Suppressor macrophage (primary cell): Measurements from ENCODE around the gene IL17RB.
A peak's percentile ranks its signal among the peaks of the same experiment; 100 is the strongest.

Experiments used
- DNase-seq, 4 experiments: peaks; one replicate each; pipeline ENCODE4 v3.0.0-alpha.2; 2020 to 2022

Gene IL17RB

DNA sequence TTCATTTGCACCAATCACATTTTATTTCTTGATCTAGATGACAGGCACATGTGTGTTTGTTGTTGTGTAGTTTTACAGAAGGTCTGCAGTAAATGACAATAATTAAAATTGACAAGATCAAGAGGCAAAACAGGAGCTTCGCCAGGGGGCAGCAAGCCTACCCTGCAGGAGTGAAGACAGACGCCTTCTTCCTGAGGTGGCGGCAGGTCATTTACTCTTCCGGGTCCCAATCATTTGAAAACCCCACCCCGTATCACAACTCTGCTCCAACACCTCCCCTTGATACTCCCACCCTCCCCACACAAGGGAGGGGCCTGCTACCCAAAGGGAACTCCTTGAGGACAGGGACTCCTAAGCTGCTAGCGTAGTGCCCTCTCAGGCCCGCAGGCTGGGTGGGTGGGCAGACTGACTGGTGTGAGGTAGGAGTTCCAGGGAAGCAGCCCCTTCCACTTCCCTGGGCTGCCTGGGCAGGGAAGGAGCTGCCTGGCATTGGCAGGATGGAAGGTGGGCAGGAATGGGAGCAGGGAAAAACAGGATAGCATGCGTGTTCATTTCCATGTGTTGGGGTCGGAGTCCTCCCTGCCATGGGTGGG lies 13.2 kb upstream of the IL17RB start:
- DNase-seq = no peak

DNA sequence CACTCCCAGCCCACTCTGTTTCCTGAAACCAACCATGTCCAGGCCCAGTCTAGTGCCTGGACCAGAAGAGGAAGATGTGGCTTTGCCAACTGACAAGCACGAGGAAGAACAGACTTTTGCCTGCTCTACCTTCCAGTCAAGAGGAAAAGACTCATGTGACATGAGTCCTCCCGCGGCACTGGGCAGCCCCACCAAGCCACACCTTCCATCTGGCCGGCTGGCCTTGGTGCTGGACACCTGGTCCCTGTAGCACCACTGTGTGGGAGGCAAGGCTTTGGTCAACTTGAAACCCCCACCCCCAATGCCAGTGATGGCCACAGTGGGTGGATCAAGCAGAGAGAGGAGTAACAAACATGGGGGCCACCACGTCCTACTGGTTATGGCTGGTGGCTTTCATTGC lies 12.7 kb upstream of the IL17RB start:
- peak; percentile 49 to 67 (median 64) for DNase-seq

DNA sequence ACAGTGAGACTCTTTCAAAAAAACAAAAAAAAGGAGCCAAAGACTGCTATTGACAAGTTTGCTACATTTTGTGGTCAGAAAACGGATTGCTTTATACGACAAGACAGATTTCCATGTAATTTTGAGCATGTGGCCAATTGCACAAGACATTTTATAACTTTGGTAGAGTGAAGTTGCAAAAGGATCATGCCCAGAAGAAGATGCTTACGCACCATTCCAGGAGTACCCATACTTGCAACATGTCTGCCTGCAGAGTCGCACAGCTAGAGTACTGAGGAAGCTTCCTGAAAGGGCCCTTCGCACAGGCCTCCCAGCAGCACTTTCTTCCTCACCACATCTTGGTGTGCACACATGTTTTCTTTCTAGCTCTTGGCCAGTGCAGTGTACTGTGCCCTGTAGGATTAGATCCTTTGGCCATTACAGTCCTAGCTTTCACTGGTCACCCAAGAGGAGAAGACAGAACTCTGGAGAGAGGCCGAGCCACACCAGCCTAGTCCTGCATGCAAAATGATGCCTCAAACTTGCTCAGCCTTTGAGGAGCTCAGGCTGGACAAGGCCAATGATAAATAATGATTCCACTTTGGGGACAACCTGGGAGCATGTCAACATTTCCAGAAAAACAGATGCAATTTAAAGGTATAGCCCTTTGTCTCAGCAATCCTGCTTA lies 11.8 kb upstream of the IL17RB start:
- DNase-seq = peak; percentile 69 to 87 (median 76)

DNA sequence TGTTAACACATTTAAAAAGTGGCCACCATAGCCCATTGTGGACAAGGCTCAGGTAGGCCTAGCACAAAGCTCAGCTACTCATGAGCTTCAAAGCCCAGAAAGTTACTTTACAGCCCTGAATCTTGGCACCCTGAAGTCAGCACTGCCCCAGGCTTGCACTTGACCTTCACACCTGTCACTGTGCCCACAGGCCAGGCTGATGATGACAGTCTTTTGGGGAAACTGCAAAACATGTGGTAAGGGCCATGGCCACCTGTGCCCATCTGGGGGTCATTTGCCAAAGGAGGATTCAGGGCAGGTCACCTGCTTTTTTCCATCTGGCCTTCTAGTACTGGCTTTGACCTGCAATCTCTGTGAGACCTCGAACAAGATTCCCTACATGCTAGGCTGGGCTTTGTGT lies 11.1 kb upstream of the IL17RB start:
- no peak for DNase-seq

- DNase-seq = no peak
These were observed 10.1 kb upstream of the IL17RB start for GRCh38 chr3:53836084-53836872.

- peak; percentile 12 to 57 (median 36) for DNase-seq
These were observed 9.0 kb upstream of the IL17RB start for GRCh38 chr3:53837331-53837730.

DNA sequence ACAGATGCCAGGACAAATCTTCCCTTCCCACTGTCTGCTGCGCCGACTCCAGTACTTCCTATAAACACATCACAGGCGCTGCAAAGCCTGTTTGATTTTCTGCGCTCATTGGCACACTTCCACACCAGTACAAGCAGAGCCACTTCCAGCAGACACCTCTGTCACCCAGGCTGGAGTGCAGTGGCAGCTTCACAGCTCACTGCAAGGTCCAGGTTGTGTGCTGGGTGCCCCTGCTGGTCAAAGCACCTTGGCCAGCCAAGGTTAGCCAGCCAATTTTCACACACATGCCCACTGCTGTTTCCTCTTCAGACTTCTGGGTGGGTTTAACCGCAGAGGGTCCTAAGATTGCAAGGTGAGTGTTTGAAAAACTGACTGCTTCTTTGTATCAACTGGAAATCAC lies 5.1 kb upstream of the IL17RB start:
- DNase-seq = no peak

GRCh38 chr3:53842436-53843194 lies 3.8 kb upstream of the IL17RB start:
- DNase-seq = no peak

DNA sequence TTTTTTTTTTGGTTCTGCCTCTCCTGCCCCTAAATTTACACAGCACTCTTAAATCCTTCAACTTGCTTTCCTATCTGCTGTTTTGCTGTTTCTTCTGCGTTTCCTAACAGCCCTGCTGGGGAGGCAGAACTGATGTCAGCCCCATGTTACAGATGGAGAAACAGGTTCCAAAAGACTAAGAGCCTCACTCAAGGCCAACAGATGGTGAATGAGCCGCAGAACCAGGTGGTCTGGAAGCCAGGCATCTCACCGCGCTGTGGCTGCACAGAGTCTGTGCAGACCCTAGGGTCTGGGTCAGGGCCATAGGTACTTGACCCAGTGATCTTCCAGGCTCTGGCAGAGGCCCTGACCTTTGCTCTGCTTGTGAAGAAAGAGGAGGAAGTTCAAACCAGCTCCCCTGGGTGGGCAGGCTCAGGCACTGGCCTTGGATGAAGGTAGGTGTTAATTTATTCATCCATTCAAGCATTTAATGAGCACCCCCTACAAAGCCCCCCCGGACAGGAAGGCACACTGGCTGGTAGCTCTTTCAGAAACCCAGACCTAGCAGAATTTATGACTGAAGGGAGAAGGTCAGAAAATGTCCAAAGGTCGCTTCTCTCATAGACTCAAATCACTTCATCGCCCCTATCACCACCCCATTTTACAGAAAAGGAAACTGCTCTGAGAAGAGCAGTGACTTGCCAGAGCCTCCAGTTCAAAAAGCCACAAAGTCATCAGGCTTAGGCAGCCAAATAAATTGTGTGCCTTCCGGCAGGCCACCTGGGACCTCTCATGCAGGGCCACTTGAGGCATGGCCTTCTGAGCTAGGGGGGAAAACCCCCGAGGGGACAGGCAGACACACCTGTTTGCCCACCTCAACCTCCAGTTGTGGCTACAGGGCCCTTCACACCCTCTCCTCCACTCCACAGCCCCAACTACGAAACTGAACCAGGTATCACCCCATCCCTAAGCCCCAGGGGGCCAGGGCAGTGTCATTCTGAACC lies 2.9 kb upstream of the IL17RB start:
- DNase-seq = peak in 1 of 4 experiments; percentile 5

DNA sequence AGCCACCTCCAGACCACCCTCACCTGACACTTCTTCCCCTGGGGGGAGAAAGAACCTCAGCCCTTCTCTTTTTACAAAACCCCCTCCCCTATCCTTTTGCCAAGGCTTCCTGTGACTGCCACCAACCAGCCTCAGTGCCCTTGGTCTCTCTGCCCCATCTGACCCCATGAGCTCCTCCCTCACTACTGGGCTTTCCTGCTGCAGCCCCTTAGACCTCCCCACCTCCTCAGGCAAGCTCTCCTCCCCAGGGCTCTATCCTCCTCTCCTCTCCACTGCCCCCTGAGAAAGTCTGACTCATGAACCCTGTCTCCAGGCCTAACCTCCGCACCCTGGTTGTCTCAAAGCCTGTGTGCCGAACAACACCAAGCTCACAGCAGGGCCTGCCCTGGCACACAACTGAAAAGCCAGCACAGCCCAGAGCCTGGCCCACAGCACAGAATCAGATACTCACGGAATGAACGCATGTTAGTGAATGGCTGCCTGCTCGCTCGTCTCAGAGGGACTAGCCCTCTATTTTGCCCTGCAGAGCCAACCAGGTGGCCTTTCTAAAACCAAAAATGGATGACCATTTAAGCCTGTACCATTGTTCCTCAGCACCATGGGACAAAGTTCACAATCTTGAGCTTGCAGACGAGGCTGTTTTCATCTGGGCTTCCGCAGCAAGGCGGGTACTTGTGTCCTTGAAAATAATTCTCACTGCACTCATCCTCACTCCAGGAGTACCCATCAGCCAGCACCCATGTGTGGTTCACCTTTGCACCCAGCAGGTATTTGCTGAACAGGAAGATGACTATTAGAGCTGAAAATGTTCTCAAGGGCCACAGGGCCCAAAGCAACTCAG lies 1.9 kb upstream of the IL17RB start:
- DNase-seq = no peak

GRCh38 chr3:53845103-53845880 lies 1.1 kb upstream of the IL17RB start:
- peak; percentile 17 to 55 (median 40) for DNase-seq

DNA sequence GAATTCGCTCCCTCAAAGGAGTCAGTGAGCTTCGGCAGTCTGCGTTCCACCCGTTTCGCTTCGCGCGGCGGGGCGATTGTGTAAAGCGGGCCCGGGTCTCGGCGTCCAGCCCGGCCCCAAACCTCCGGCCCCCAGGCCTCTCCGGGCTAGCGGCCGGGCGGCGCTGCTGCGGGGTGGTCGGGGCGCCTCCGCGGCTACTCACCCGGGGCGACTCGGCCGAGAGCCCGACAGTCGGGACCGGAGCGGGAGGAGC lies 561 bp upstream of the IL17RB start:
- no peak for DNase-seq

- no peak for DNase-seq
These were observed 435 bp downstream of the IL17RB start for GRCh38 chr3:53846851-53847155.

DNA sequence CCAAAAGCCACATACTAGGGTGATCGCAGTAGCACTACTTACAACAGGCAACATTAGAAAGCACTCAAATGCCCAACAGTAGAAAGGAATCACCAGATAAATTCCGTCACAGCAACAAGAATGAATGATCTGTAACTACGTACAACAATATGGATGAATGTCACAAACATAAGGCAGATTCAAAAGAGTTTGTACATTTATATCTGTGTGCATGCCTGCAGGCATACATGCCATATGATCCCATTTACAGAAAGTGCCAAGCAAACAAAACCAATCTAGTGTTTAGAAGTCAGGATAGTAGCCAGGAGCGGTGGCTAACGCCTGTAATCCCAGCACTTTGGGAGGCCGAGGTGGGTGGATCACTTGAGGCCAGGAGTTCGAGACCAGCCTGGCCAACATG lies 3.5 kb downstream of the IL17RB start:
- DNase-seq = no peak

- peak in 2 of 4 experiments; percentile 13 to 25 for DNase-seq
These were observed 4.5 kb downstream of the IL17RB start for GRCh38 chr3:53850895-53851294.

GRCh38 chr3:53856964-53857363 lies 10.6 kb downstream of the IL17RB start:
- peak in 1 of 4 experiments; percentile 17 for DNase-seq

GRCh38 chr3:53858096-53858741 lies 11.9 kb downstream of the IL17RB start:
- DNase-seq = peak in 2 of 4 experiments; percentile 8 to 13

GRCh38 chr3:53859178-53859577 lies 12.8 kb downstream of the IL17RB start:
- DNase-seq = no peak

DNA sequence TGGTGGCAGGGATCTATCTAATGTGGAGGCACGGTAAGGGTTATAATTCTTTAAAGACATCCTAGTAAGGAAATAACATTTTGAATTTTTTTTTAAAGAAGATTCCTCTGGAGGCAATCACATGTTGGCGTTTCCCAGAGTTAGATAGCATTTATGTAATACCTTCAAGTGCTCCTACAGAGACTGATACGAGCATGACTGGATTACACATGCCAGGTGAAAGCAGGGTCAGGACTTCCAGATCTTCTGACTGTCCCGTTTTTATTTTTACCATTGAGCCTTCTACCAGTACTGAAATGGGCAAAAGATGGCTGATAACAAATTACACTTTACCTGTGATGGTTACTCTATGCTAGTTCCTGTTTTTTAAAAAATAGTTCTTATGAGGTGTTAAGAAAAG lies 13.8 kb downstream of the IL17RB start:
- DNase-seq = no peak

GRCh38 chr3:53862241-53862640 lies 15.9 kb downstream of the IL17RB start:
- DNase-seq = no peak
